K562 (cell line): Measurements from ENCODE around the gene CREB3L4. TPM values are rescaled to one million over a fixed set of nuclear protein-coding genes. Genes with fewer than 3 reads are reported as not detected.

Experiments
- ATAC-seq: fragments of 200-7000 bp; cut with Tn5 transposase; 3 replicates; pipeline ENCODE4 v1.9.1; 2020; ENCODE audit warnings: moderate library complexity
- BruUV-seq: library from RNA; stranded (reverse); fragments of 400-500 nt; replicated peaks from 2 replicates; lab custom pipeline; 2021; lab: Mats Ljungman, UMichigan
- CTCF ChIA-PET: fragments of 300-600 bp; formaldehyde crosslinking; extraction: SDS; loops from one replicate; lab custom pipeline; 2021; ENCODE audit warnings: low intra/inter-chr PET ratio; lab: Yijun Ruan, JAX
- POLR2A ChIA-PET: fragments of 300-600, 350-650 bp; sonication (Branson Sonifier 250); formaldehyde crosslinking; extraction: SDS; loops from one replicate; lab custom pipeline; 2021; ENCODE audit warnings: antibody characterized with exemption, inconsistent platforms; lab: Yijun Ruan, JAX
- DNase-seq, 4 experiments: peaks; one replicate each; pipeline versions ENCODE4 v3.0.0 to v3.0.0-alpha.2; 2011 to 2018; ENCODE audit warnings: low spot score in 3 of 4, mixed read lengths in 3 of 4; ENCODE audit errors: extremely low read depth in 1 of 4
- FAIRE-seq: peaks from 2 replicates; lab custom pipeline; 2011; peaks lifted over from hg19 to GRCh38; lab: Jason Lieb, UNC
- H2AFZ ChIP-seq: 2 replicates; pipeline ENCODE4 v1.6.0; 2011; ENCODE audit warnings: low read depth, low read length, control low read depth, inconsistent platforms
- H3K27ac ChIP-seq: fragments of 200-600 bp; 3 replicates; pipeline ENCODE4 v1.8.0; 2011; ENCODE audit warnings: low read depth, mild to moderate bottlenecking, control low read depth, inconsistent platforms, low read length, moderate library complexity, mixed read lengths; ENCODE audit errors: extremely low read depth
- H3K27me3 ChIP-seq, 2 experiments: fragments of 300-600 bp in 1 of 2; 2 replicates in 1 of 2; 3 replicates in 1 of 2; pipeline versions ENCODE4 v1.6.0 to v1.8.0; 2011; ENCODE audit warnings: inconsistent platforms in 2 of 2, low read length in 2 of 2, mild to moderate bottlenecking in 1 of 2, mixed read lengths in 1 of 2, moderate library complexity in 1 of 2; ENCODE audit not compliant: control insufficient read depth in 2 of 2, insufficient read depth in 2 of 2
- H3K36me3 ChIP-seq: fragments of 300-600 bp; 3 replicates; pipeline ENCODE4 v1.8.0; 2011; ENCODE audit warnings: mild to moderate bottlenecking, low read length, inconsistent platforms; ENCODE audit not compliant: control insufficient read depth, insufficient read depth
- H3K4me1 ChIP-seq, 2 experiments: fragments of 200-600 bp in 1 of 2; replicated peaks in 1 of 2; 2 replicates in 1 of 2; 3 replicates in 1 of 2; pipeline versions ENCODE4 v1.5.1 to v1.8.0; 2011; ENCODE audit warnings: inconsistent platforms in 2 of 2, low read length in 2 of 2, mild to moderate bottlenecking in 1 of 2, mixed read lengths in 1 of 2, moderate library complexity in 1 of 2; ENCODE audit not compliant: control insufficient read depth in 2 of 2, insufficient read depth in 2 of 2
- H3K4me2 ChIP-seq: 2 replicates; pipeline ENCODE4 v1.6.1; 2011; ENCODE audit warnings: low read length, control low read depth, inconsistent platforms, mixed read lengths; ENCODE audit not compliant: insufficient read depth
- H3K4me3 ChIP-seq: fragments of 200-600 bp; sonication (generic), shearing (Covaris generic); 2 replicates; pipeline ENCODE4 v1.5.1; 2016; ENCODE audit warnings: control low read depth, inconsistent platforms
- H3K79me2 ChIP-seq: fragments of 200-600 bp; 3 replicates; pipeline ENCODE4 v1.8.0; 2011; ENCODE audit warnings: low read length, inconsistent platforms; ENCODE audit not compliant: control insufficient read depth, insufficient read depth
- H3K9ac ChIP-seq, 2 experiments: 2 replicates each; pipeline versions ENCODE4 v1.6.0 to v1.6.1; 2011; ENCODE audit warnings: low read depth in 2 of 2, low read length in 2 of 2, control low read depth in 1 of 2, inconsistent platforms in 1 of 2, mild to moderate bottlenecking in 1 of 2, mixed read lengths in 1 of 2; ENCODE audit not compliant: insufficient read depth in 1 of 2
- H3K9me1 ChIP-seq: one replicate; pipeline ENCODE4 v1.6.0; 2011; ENCODE audit warnings: inconsistent platforms, mild to moderate bottlenecking, low read length, moderate library complexity; ENCODE audit not compliant: control insufficient read depth, insufficient read depth
- H3K9me3 ChIP-seq: replicated peaks from 2 replicates; pipeline ENCODE4 v1.5.1; 2011; ENCODE audit warnings: low read depth, low read length, inconsistent platforms; ENCODE audit not compliant: control insufficient read depth, insufficient read depth
- H4K20me1 ChIP-seq: replicated peaks from 2 replicates; pipeline ENCODE4 v1.6.1; 2011; ENCODE audit warnings: low read length, inconsistent platforms, mixed read lengths; ENCODE audit not compliant: control insufficient read depth, insufficient read depth
- BACH1 ChIP-seq: fragments of 200-800 bp; sonication (Bioruptor generic); IDR thresholded peaks from 2 replicates; pipeline ENCODE4 v1.6.1; 2016; ENCODE audit warnings: missing genetic modification characterization, missing compliant biosample characterization
- CCNT2 ChIP-seq: IDR thresholded peaks from 2 replicates; pipeline ENCODE4 v1.6.1; 2011; ENCODE audit warnings: borderline replicate concordance, low read depth, mild to moderate bottlenecking, moderate library complexity, mixed read lengths, low read length; ENCODE audit not compliant: insufficient read length; ENCODE audit errors: extremely low read depth
- NCOA6 ChIP-seq: fragments of 450-650 bp; IDR thresholded peaks from 2 replicates; pipeline ENCODE4 v1.6.1; 2017; ENCODE audit warnings: mild to moderate bottlenecking
- NCOR1 ChIP-seq: fragments of 450-650 bp; IDR thresholded peaks from 2 replicates; pipeline ENCODE4 v1.6.1; 2016; ENCODE audit warnings: mild to moderate bottlenecking, moderate library complexity
- RNF219 ChIP-seq: fragments of 250-450 bp; sonication (Bioruptor Pico); IDR thresholded peaks from 2 replicates; pipeline ENCODE4 v1.5.0; 2022; ENCODE audit warnings: mild to moderate bottlenecking
- SP2 ChIP-seq: IDR thresholded peaks from 2 replicates; pipeline ENCODE4 v1.6.1; 2011; ENCODE audit warnings: mild to moderate bottlenecking, low read depth, low read length, moderate library complexity; ENCODE audit not compliant: poor library complexity, severe bottlenecking; ENCODE audit errors: extremely low read depth
- TAF1 ChIP-seq: IDR thresholded peaks from 2 replicates; pipeline ENCODE4 v1.6.1; 2011; ENCODE audit warnings: mild to moderate bottlenecking, low read length, moderate library complexity; ENCODE audit not compliant: insufficient read depth, control insufficient read depth, severe bottlenecking; ENCODE audit errors: extremely low read depth
- TAF15 ChIP-seq: fragments of 200-400 bp; formaldehyde crosslinking; IDR thresholded peaks from 2 replicates; pipeline ENCODE4 v1.6.1; 2017; ENCODE audit warnings: mild to moderate bottlenecking, low read depth, low read length, moderate library complexity
- XRCC3 ChIP-seq: fragments of 450-650 bp; IDR thresholded peaks from 2 replicates; pipeline ENCODE4 v1.6.1; 2017; ENCODE audit warnings: mild to moderate bottlenecking, moderate library complexity
- ZNF431 ChIP-seq: sonication (generic); formaldehyde crosslinking; IDR thresholded peaks from 2 replicates; pipeline ENCODE4 v1.8.0; 2022; ENCODE audit warnings: mild to moderate bottlenecking, missing genetic modification reagents
- WGBS: fragments of 100-300 bp; shearing (Covaris generic); methylation state at CpG from one replicate; pipeline ENCODE4 v1.1.6; 2016; ENCODE audit warnings: low coverage, mixed read lengths; ENCODE audit not compliant: insufficient coverage; ENCODE audit errors: missing lambda C conversion rate; 5-methylcytosine and 5-hydroxymethylcytosine counted together
- in situ Hi-C: fragments of 300-500 bp; cut with MboI; formaldehyde crosslinking; loops from 4 replicates; pipeline ENCODE4 v1.15.0; 2018; ENCODE audit warnings: inconsistent platforms, mixed read lengths
- intact Hi-C: fragments of 100-400 bp; cut with micrococcal nuclease; formaldehyde crosslinking; loops from 2 replicates; pipeline ENCODE4 v1.14.2; 2022
- polyA plus RNA-seq, 8 experiments: library from polyadenylated mRNA; depleted of rRNA in 4 of 8; stranded (reverse) in 5 of 8; unstranded in 3 of 8; fragments of >200 nt; fragmentation: Nextera tagmentation in 2 of 8; fragmentation: Illumina TruSeq in 1 of 8; extraction: Ambion mirVana in 2 of 8; extraction: Trizol in 1 of 8; gene quantifications; 2 replicates each; pipeline versions ENCODE4 v1.2.1 to v1.2.3, GENCODE V29; 2011 to 2014; ENCODE audit warnings: inconsistent platforms in 1 of 8, missing spikeins in 1 of 8
- total RNA-seq, 7 experiments: library from RNA; depleted of rRNA in 6 of 7; stranded (reverse); fragments of >200 nt in 6 of 7; fragmentation: Illumina TruSeq in 2 of 7; extraction: Trizol in 2 of 7; gene quantifications; 2 replicates each; pipeline versions ENCODE4 v1.2.1 to v1.2.3, GENCODE V29; 2011 to 2021; ENCODE audit warnings: low replicate concordance in 1 of 7
- TF ChIP-seq, protein P1 (sequence below): fragments of 250-450 bp; sonication (Bioruptor Pico); IDR thresholded peaks from 2 replicates; pipeline ENCODE4 v1.5.0; 2021
- TF ChIP-seq, protein P2 (sequence below): fragments of 450-650 bp; IDR thresholded peaks from 2 replicates; pipeline ENCODE4 v1.6.1; 2016
- TF ChIP-seq, protein P3 (sequence below): fragments of 200-800 bp; sonication (Bioruptor generic); IDR thresholded peaks from 2 replicates; pipeline ENCODE4 v1.6.1; 2016; ENCODE audit warnings: missing genetic modification characterization, missing compliant biosample characterization

CREB3L4 gene
- total and polyA plus RNA-seq, 9 of the 15 experiments (the other 6 are each of a cell fraction or from before 2014, with no cell fraction given) = 9.9 to 18.6 (median 13.9) TPM

DNA sequence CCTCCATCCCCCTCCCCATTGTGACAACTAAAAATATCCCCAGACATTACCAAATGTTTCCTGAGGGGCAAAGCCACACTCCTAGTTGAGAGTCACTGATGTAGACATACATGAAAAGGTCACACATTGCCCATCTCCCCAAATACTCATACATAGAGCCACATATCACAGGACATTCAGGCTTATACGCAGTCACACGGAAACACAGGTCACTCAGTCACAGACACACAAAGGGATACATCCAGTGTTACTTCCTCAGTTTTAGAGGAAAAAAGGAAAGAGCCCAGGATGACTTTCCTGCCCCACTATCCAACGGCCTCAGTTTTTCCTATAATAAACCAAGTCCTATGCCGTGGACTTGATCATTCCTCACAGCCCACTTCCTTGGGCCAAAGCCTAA lies 6.3 kb upstream of the CREB3L4 start:
- 71% methylated on average over 4 of the region's 4 CpGs for WGBS
- Histone ChIP-seq H2AFZ (no peak overlapping the region), H3K9me3 (no peaks in the 10 kb centered on the region), H3K27ac (no peak overlapping the region; the same call in 1 of the 3 replicates), H3K9ac (peak overlapping the region; percentile 18 to 85; a peak in 2 of 4 replicates), H3K36me3 (peaks cover 28% of the 10 kb centered on the region; the same call in 2 of the 3 replicates), H3K4me3 (peak overlapping the region; percentile 74; the same call in 1 of the 2 replicates), H3K4me1 (peaks cover 31 to 37% of the 10 kb centered on the region in 2 experiments), H3K27me3 (no peaks in the 10 kb centered on the region), H3K9me1 (no peaks in the 10 kb centered on the region), H4K20me1 (peaks cover 4% of the 10 kb centered on the region; the same call in 1 of the 2 replicates), H3K79me2 (peaks cover 67% of the 10 kb centered on the region), H3K4me2 (peak overlapping the region; percentile 89)
- CTCF ChIA-PET = no interaction called here
- DNase-seq = no peak
- in situ Hi-C loops (no loop called here), intact Hi-C loops (no loop called here)
- ATAC-seq = no peak
- POLR2A ChIA-PET = interaction anchor here (1.0 to 1.1 kb wide), 2 partner anchors 24 to 40 kb away, joined by 3 to 6 read pairs; no protein-coding TSS in a partner anchor
- TSS peak; percentile 3 for BruUV-seq
- no peak for FAIRE-seq
- TF ChIP-seq RNF219 (CRISPR knock-in tag) = no peak
- no peak for TF ChIP-seq CCNT2
- no peak for TF ChIP-seq NCOR1
- TF ChIP-seq, protein P1, sequence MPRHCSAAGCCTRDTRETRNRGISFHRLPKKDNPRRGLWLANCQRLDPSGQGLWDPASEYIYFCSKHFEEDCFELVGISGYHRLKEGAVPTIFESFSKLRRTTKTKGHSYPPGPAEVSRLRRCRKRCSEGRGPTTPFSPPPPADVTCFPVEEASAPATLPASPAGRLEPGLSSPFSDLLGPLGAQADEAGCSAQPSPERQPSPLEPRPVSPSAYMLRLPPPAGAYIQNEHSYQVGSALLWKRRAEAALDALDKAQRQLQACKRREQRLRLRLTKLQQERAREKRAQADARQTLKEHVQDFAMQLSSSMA = no peak
- TF ChIP-seq XRCC3 = no peak
- no peak for TF ChIP-seq NCOA6
- no peak for TF ChIP-seq ZNF431
- TF ChIP-seq SP2 = no peak
- no peak for TF ChIP-seq TAF15
- TF ChIP-seq, protein P2, sequence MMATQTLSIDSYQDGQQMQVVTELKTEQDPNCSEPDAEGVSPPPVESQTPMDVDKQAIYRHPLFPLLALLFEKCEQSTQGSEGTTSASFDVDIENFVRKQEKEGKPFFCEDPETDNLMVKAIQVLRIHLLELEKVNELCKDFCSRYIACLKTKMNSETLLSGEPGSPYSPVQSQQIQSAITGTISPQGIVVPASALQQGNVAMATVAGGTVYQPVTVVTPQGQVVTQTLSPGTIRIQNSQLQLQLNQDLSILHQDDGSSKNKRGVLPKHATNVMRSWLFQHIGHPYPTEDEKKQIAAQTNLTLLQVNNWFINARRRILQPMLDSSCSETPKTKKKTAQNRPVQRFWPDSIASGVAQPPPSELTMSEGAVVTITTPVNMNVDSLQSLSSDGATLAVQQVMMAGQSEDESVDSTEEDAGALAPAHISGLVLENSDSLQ = no peak
- no peak for TF ChIP-seq TAF1
- TF ChIP-seq, protein P3, sequence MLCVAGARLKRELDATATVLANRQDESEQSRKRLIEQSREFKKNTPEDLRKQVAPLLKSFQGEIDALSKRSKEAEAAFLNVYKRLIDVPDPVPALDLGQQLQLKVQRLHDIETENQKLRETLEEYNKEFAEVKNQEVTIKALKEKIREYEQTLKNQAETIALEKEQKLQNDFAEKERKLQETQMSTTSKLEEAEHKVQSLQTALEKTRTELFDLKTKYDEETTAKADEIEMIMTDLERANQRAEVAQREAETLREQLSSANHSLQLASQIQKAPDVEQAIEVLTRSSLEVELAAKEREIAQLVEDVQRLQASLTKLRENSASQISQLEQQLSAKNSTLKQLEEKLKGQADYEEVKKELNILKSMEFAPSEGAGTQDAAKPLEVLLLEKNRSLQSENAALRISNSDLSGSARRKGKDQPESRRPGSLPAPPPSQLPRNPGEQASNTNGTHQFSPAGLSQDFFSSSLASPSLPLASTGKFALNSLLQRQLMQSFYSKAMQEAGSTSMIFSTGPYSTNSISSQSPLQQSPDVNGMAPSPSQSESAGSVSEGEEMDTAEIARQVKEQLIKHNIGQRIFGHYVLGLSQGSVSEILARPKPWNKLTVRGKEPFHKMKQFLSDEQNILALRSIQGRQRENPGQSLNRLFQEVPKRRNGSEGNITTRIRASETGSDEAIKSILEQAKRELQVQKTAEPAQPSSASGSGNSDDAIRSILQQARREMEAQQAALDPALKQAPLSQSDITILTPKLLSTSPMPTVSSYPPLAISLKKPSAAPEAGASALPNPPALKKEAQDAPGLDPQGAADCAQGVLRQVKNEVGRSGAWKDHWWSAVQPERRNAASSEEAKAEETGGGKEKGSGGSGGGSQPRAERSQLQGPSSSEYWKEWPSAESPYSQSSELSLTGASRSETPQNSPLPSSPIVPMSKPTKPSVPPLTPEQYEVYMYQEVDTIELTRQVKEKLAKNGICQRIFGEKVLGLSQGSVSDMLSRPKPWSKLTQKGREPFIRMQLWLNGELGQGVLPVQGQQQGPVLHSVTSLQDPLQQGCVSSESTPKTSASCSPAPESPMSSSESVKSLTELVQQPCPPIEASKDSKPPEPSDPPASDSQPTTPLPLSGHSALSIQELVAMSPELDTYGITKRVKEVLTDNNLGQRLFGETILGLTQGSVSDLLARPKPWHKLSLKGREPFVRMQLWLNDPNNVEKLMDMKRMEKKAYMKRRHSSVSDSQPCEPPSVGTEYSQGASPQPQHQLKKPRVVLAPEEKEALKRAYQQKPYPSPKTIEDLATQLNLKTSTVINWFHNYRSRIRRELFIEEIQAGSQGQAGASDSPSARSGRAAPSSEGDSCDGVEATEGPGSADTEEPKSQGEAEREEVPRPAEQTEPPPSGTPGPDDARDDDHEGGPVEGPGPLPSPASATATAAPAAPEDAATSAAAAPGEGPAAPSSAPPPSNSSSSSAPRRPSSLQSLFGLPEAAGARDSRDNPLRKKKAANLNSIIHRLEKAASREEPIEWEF (CRISPR knock-in tag) = no peak
- no peak for TF ChIP-seq BACH1 (tag)
